ENCODE data around the gene EBF3.

EBF3 gene

DNA sequence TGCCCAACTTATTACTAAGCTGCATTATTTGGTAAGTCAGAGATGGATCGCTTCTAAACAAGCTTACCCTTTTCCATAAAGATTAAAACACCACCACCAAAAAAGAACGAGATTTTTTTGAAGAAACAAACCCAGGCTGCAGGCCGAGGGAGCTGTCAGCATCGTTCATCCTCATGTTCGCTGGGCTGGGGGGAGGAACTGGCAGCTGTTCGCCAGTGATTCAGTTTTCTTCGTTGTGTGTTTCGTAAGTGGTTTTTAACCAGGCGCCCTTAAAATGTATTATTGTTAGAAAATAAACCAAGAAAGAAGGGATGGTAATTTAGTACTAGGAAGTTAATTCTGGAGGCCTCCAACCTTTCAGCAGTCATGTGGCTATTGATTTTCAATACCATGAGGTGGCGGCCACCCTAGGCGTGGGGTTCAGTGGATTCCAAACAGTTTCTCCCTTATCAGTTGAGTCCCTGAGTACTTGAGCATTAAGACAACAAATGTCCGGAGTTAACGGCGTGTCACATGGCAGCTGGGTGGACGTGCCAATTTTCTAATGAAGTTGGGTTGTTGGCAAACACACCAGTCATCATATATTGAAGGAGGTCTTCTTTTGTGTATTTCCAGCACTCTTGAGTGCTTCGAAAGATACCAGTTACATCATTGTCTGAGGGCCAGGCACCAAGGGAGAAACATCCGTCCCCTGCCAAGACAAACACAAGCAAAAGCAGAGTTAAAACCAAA, 173.2 kb downstream of the EBF3 start:
- no peak for DNase-seq

DNA sequence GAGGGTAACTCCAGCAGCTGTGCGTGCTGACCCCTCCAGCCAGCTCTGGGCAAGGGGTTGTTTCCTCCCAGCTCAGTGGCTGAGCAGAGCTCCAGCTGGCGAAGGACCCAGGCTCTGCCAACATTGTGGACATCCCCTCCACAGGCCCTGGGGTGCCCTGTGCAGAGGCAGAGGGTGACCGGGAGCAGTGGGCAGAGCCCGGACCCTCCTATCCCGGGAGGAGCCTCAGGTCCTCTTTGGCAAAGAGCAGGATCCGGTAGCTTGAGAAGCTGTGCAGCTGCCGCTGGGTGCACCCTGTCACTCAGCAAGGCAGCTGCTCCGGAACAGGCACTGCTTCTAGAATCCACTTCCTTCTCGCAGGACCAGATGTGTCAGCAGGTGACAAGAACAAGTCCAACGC, 175.9 kb downstream of the EBF3 start:
- DNase-seq, result no peak

- no peak for DNase-seq
These were observed 176.5 kb downstream of the EBF3 start for GRCh38 chr10:129787557-129787956.

- DNase-seq, result no peak
These were observed 177.9 kb downstream of the EBF3 start for GRCh38 chr10:129786216-129786615.

DNA sequence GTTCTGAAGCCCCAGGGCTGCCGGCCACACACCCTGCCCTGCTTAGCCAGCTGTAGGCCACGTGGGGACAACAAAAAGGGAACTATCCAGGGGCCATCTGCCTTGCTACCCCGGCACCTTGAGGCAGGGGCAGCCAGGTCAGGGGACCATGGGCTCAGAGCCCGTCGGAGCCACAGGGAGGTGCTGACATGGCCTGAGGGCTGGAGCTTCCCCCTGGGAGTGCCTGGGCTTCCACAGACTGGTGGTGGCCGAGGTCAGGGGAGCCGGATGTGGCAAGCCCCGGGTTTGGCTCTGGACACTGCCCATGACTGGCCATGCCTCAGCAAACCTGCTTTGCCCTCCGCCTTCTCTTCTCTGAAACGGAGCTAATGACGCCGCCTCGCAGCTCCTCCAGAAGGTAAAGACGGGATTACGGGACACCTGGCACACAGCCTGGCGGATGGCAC, 178.5 kb downstream of the EBF3 start:
- DNase-seq, result no peak

All from inflammatory macrophage (primary cell).